ENCODE results near the gene OSCAR. TPM values are rescaled to one million over a fixed set of nuclear protein-coding genes. Genes with fewer than 3 reads are reported as not detected.

OSCAR gene
- polyA plus RNA-seq, 1 experiment = 0.66 TPM

GRCh38 chr19:54129617-54129996 is 29.0 kb upstream of the OSCAR start:
- no peak for DNase-seq (ENCODE audit: low read depth)
- CTCF ChIA-PET = no interaction called here
- POLR2A ChIA-PET = interaction anchor here (0.6 kb wide), 1 partner anchor 1047 kb away, joined by 3 read pairs; no protein-coding TSS in a partner anchor
- TF ChIP-seq CTCF (IDR thresholded peaks at IDR 0.05; ENCODE audit: insufficient read depth, low read depth, low read length) = no peak
- no peaks in the 10 kb centered on the region for H3K27me3 ChIP-seq (ENCODE audit: control insufficient read depth, insufficient read depth, low read length)
- no peak overlapping the region for H3K4me3 ChIP-seq (ENCODE audit: low read depth, low read length)
- peaks cover 27% of the 10 kb centered on the region for H3K36me3 ChIP-seq (ENCODE audit: control insufficient read depth, insufficient read depth, low read length)

DNA sequence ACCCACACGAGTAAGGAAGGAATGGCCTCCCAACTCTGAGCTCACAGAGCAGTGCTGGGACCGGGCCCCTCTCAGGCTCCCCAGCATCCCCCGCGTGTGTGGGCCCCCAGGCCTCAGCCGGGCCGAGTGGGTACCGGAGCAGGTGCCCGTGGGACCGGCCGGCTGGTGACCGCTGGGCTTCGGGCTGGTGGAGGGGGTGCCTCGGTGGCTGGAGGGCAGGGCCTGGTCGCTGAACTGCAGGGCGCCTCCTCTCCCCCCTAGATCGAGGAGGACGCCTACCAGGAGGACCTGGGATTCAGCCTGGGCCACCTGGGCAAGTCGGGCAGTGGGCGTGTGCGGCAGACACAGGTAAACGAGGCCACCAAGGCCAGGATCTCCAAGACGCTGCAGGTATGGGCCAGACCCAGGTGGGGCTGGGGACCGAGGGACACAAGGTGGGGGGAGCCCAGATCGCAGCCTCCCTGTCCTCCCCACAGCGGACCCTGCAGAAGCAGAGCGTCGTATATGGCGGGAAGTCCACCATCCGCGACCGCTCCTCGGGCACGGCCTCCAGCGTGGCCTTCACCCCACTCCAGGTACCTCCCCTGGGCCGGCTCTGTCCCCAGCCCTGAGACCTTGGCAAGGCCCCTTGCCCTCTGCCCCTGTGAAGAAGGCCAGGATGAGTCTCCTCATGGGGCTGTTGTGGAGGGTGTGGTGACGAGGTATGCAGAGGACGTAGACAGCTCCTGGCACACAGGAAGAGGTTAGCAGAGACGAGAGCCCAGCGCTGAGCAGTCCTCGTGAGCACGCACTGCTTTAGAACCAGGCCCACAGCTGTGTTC is 28.4 kb upstream of the OSCAR start:
- DNase-seq (ENCODE audit: low read depth) = no peak
- ChIA-PET POLR2A (no interaction called here), CTCF (no interaction called here)
- no peak for TF ChIP-seq CTCF (IDR thresholded peaks at IDR 0.05; ENCODE audit: insufficient read depth, low read depth, low read length)
- Histone ChIP-seq H3K27me3 (ENCODE audit: control insufficient read depth, insufficient read depth, low read length) (no peaks in the 10 kb centered on the region), H3K4me3 (ENCODE audit: low read depth, low read length) (no peak overlapping the region), H3K36me3 (ENCODE audit: control insufficient read depth, insufficient read depth, low read length) (peaks cover 29% of the 10 kb centered on the region)

GRCh38 chr19:54128441-54128725 is 27.8 kb upstream of the OSCAR start:
- no peak for DNase-seq (ENCODE audit: low read depth)
- Histone ChIP-seq H3K27me3 (ENCODE audit: control insufficient read depth, insufficient read depth, low read length) (no peaks in the 10 kb centered on the region), H3K4me3 (ENCODE audit: low read depth, low read length) (no peak overlapping the region), H3K36me3 (ENCODE audit: control insufficient read depth, insufficient read depth, low read length) (peaks cover 34% of the 10 kb centered on the region)
- ChIA-PET POLR2A (no interaction called here), CTCF (no interaction called here)
- TF ChIP-seq CTCF (IDR thresholded peaks at IDR 0.05; ENCODE audit: insufficient read depth, low read depth, low read length) = no peak

- Histone ChIP-seq H3K27me3 (ENCODE audit: control insufficient read depth, insufficient read depth, low read length) (no peaks in the 10 kb centered on the region), H3K4me3 (ENCODE audit: low read depth, low read length) (no peak overlapping the region), H3K36me3 (ENCODE audit: control insufficient read depth, insufficient read depth, low read length) (peaks cover 35% of the 10 kb centered on the region)
- no peak for DNase-seq (ENCODE audit: low read depth)
- POLR2A ChIA-PET = no interaction called here
- TF ChIP-seq CTCF (IDR thresholded peaks at IDR 0.05; ENCODE audit: insufficient read depth, low read depth, low read length) = no peak
- CTCF ChIA-PET = no interaction called here
Measured at GRCh38 chr19:54127688-54128440, 27.3 kb upstream of the OSCAR start.

- Histone ChIP-seq H3K4me3 (ENCODE audit: low read depth, low read length) (no peak overlapping the region), H3K27me3 (ENCODE audit: control insufficient read depth, insufficient read depth, low read length) (no peaks in the 10 kb centered on the region), H3K36me3 (ENCODE audit: control insufficient read depth, insufficient read depth, low read length) (peaks cover 38% of the 10 kb centered on the region)
- POLR2A ChIA-PET = no interaction called here
- CTCF ChIA-PET = no interaction called here
- no peak for DNase-seq (ENCODE audit: low read depth)
- no peak for TF ChIP-seq CTCF (IDR thresholded peaks at IDR 0.05; ENCODE audit: insufficient read depth, low read depth, low read length)
Measured at GRCh38 chr19:54125713-54126112, 25.1 kb upstream of the OSCAR start.
